Kidney capillary endothelial cell (primary cell): ENCODE data around the gene ZNF827.
A peak's percentile ranks its signal among the peaks of the same experiment; 100 is the strongest.

ENCODE experiments used
- DNase-seq: peaks from one replicate; pipeline ENCODE4 v3.0.0-alpha.2; 2018; ENCODE audit warnings: low spot score

Gene ZNF827, protein sequence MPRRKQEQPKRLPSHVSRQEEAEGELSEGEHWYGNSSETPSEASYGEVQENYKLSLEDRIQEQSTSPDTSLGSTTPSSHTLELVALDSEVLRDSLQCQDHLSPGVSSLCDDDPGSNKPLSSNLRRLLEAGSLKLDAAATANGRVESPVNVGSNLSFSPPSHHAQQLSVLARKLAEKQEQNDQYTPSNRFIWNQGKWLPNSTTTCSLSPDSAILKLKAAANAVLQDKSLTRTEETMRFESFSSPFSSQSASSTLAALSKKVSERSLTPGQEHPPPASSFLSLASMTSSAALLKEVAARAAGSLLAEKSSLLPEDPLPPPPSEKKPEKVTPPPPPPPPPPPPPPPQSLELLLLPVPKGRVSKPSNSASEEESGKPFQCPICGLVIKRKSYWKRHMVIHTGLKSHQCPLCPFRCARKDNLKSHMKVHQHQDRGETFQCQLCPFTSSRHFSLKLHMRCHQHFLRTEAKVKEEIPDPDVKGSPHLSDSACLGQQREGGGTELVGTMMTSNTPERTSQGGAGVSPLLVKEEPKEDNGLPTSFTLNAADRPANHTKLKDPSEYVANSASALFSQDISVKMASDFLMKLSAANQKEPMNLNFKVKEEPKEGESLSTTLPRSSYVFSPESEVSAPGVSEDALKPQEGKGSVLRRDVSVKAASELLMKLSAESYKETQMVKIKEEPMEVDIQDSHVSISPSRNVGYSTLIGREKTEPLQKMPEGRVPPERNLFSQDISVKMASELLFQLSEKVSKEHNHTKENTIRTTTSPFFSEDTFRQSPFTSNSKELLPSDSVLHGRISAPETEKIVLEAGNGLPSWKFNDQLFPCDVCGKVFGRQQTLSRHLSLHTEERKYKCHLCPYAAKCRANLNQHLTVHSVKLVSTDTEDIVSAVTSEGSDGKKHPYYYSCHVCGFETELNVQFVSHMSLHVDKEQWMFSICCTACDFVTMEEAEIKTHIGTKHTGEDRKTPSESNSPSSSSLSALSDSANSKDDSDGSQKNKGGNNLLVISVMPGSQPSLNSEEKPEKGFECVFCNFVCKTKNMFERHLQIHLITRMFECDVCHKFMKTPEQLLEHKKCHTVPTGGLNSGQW

DNA sequence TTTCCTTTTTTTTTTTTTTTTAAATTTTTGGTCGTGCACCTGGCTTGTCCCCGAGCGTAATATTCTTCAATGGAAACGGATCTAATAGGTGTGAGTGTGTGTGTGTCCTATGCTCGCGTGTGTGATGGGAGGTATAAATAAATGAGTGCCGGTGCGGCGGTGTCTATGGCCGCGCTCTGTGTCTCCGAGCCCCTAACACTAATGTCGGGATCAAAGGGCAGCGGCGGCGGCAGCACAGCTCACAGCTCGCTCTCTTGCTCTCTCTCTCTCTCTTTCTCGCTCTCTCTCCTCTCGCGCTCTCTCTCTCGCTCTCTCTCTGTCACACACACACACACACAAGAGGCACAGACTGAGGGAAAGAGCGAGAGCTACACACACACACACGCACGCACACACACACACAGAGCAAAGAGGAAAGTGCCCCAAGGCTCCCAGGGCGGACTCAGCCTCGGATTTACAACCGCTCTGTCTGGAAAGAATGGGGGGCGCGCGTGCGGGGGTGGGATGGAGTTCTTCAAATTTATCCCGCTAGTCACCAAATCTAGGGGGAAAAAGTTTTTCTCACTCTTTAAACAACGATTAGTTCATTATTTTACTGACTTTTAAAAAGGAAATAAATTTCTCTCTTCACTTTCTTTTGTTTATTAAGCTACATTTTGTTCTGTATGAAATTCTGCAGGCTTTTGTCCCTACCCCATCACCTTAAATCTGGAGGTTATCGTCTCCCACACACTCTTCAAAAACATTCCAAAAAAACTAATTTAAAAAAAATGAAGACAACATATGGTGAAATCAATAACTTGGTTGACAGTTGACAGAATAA lies at the start of gene ZNF827:
TSS of gene ZNF827 (minus strand) at position 206 of the 823 bp plus-strand sequence. CDS start 416 bp downstream, outside the sequence.
- DNase-seq = peak; percentile 38

DNA sequence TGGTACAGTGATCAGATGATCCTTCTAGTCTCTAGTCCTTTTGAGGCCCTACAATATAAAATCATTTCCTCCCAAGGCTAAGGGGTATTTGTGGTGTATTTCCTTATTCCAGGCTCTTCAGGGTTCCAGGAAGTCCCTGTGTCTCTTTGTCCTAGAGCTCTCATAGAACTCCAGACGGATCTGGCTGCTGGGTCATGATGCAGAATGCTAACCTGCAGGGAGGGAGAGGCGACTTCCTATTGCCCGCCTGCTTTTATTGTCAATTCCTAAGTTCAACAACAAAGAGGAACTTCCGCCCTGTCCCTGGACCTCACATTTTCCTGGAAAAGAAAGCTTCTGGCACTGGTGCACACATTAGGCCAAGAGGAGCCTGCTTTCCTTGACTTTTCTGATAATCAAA lies 45.9 kb upstream of the ZNF827 start:
- DNase-seq = peak; percentile 40

- DNase-seq = no peak
Measured at GRCh38 chr4:145982791-145983190, 44.2 kb upstream of the ZNF827 start.

DNA sequence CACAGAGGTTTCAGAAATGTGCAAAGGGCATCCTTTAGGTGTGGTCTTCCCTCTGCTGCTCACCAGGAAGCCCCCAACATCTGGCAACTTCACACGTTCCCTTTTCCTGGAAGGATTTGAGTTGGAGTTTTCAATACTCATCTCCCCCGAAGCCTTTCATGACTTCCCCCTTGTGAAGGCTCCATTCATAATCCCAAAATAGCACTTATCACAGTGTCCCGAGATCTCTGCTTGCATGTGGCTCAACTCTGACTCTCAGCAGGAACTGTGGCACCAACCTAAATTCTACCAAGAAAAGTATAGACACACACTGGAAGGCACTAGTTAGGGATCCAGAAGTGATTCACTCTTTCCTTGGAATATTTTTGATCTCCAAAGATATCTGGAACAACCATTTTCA lies 40.5 kb upstream of the ZNF827 start:
- no peak for DNase-seq

DNA sequence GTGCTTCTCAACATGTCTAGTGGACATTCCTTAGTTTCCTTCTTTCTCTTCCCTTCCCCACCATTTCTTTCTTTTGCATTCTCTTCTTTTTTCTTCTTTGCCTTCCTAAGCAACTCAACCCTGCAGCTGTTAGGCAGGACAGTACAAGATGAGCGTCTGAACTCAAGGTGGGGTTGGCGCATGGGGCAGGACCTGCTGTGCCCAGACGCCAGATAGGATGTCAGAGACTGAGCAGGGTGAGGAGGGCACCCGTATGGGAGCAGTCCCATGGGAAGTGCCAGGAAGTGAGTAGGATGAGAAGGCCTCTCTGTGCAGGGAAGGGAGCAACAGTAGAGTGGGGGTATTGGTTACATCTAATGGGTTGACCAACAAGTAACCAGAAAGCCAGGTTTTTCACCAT lies 38.1 kb upstream of the ZNF827 start:
- DNase-seq = no peak

- no peak for DNase-seq
Measured at GRCh38 chr4:145960012-145960411, 21.4 kb upstream of the ZNF827 start.

GRCh38 chr4:145957302-145957701 lies 18.7 kb upstream of the ZNF827 start:
- no peak for DNase-seq

DNA sequence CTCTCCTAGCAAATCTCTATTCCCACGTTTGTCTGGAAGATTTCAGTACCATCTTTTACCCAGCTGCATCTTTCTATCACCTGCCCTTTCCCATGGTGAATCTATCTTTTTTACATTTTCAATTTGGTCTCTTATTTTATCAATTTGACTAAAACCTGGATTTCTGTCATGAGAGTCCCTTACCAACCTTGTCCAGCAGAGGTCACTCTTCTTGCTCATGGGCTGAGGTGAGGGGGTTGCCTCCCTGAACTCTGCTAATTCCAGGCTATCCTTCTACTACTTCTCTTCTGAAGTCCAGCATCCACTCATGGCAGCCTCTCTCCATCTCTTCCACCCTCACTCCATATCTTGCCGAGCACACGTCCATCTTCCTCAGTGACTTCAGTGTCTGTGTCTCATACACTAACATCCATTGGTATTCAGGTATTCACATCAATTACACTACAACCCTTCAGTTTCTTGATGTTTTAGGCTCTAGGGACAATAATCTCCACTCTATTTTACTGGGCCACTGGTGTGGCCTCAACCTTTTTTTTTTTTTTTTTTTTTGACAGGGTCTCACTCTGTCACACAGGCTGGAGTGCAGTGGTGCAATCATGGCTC lies 17.8 kb upstream of the ZNF827 start:
- peak; percentile 56 for DNase-seq

GRCh38 chr4:145954924-145955339 lies 16.3 kb upstream of the ZNF827 start:
- peak; percentile 61 for DNase-seq

GRCh38 chr4:145951931-145952330 lies 13.3 kb upstream of the ZNF827 start:
- peak; percentile 74 for DNase-seq

DNA sequence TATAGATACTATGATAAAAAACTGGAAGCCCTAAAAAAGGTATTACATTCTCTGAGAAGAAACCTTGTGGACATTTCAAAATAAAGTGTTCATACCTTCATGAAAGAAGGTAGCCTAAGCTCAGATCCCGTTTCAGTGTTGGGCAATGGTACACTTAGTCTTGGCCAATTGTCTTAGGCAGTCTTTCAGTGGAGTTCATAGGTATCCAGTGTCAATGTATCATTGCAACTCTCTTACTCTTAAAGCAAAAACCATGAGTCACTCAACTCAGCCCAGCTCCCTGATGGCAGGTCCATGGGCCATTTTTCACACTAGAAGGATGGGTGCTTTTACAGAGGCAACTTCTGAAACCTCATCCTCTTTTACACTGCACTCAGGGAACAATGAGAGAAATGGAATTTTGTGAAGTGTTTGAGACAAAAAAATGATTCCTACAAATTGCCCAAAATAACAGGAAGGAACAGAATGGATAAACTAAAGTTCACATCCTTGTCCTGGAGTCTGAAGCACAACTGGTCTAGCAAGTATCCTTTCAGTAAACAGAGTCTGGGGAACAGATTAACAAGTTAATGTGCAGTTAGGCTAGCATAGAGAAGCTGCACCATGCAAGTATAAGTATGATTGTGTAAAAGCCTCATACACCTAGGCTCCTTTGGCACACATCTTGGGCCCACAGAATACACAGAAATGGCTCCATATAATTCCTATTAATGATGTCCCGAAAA lies 7.0 kb upstream of the ZNF827 start:
- DNase-seq = no peak

DNA sequence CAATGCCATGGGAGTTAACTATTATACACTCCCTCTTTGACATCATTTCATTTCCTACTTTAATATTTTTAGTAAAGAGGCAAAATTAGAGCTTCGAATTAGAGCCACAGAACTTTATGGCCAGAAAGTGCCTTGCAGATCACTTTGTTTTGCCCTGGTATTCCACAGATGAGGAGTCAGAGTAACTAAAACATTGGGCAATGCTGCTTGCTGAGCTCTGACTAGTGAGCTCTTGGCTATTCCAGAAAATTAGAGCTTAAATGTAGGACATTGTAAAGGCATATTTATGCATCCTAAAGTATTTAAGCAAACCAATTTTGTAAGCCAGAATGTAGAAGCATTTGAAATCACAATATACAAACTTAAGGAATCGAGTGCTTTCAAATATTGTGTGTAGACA lies 6.3 kb upstream of the ZNF827 start:
- DNase-seq = no peak

GRCh38 chr4:145939856-145940255 lies 1.2 kb upstream of the ZNF827 start:
- peak; percentile 63 for DNase-seq

DNA sequence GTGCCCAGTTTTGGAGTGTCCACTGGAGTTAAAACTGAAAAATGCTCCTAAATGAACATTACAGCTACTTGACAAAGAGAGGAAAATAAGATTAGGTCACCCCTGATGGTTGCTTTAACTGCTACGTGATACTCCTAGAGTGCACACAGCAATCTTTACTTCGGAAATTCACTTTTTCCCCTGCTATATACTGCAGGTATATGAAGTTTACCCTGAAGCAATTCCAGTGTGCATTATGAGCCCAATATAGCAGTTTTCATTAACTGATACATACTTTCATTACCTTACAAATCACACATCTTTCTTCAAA lies 773 bp upstream of the ZNF827 start:
- DNase-seq = no peak

GRCh38 chr4:145937971-145938611 lies 532 bp downstream of the ZNF827 start:
- DNase-seq = no peak

- peak; percentile 21 for DNase-seq
Measured at GRCh38 chr4:145936997-145937901, 1.4 kb downstream of the ZNF827 start.

- DNase-seq = peak; percentile 57
Measured at GRCh38 chr4:145936142-145936996, 2.3 kb downstream of the ZNF827 start.
